Measurements from ENCODE around the gene ATF7.

The ATF7 gene

GRCh38 chr12:53543539-53543938, 82.6 kb downstream of the ATF7 start:
- TF ChIP-seq REST (IDR thresholded peaks at IDR 0.05; ENCODE audit: insufficient replicate concordance, low read depth) (no peak), CTCF (IDR thresholded peaks at IDR 0.05; ENCODE audit: insufficient read depth, low read length) (peak; percentile 48)
- DNase-seq (ENCODE audit: low read depth in 1 of 2, low spot score in 1 of 2): peak; percentile 17 to 56
- Histone ChIP-seq H3K4me3 (replicated peaks; ENCODE audit: insufficient read depth, low read length) (no peak overlapping the region), H3K27me3 (ENCODE audit: insufficient read depth, poor library complexity, severe bottlenecking) (no peaks in the 10 kb centered on the region), H3K27ac (replicated peaks) (no peak overlapping the region)

DNA sequence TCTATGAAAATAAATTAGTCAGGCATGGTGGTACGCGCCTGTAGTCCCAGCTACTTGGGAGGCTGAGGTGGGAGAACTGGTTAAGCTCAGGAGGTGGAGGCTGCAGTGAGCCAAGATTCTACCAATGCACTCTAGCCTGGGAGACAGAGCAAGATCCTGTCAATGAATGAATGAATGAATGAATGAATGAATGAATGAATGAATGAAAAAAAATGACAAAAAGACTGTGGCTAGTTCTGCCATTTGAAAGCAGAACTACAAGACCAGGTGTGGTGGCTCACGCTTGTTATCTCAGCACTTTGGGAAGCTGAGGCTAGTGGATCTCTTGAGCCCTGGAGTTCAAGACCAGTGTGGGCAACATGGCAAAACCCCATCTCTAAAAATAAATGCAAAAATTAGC, 86.7 kb downstream of the ATF7 start:
- no peak for TF ChIP-seq SPI1 (IDR thresholded peaks at IDR 0.05; ENCODE audit: borderline replicate concordance, low read depth)
- no peak for TF ChIP-seq GABPA (IDR thresholded peaks at IDR 0.05; ENCODE audit: low read depth)
- TF ChIP-seq POLR2AphosphoS5 (IDR thresholded peaks at IDR 0.05; ENCODE audit: low read depth): no peak
- no peak for TF ChIP-seq REST (IDR thresholded peaks at IDR 0.05; ENCODE audit: insufficient replicate concordance, low read depth)
- no peak for TF ChIP-seq CTCF (IDR thresholded peaks at IDR 0.05; ENCODE audit: insufficient read depth, low read length)
- no peak for DNase-seq (ENCODE audit: low read depth in 1 of 2, low spot score in 1 of 2)
- Histone ChIP-seq H3K27ac (replicated peaks) (no peak overlapping the region), H3K27me3 (ENCODE audit: insufficient read depth, poor library complexity, severe bottlenecking) (no peaks in the 10 kb centered on the region), H3K4me3 (replicated peaks; ENCODE audit: insufficient read depth, low read length) (no peak overlapping the region)

GRCh38 chr12:53538209-53538689, 87.9 kb downstream of the ATF7 start:
- no peak overlapping the region for H3K27ac ChIP-seq (replicated peaks)
- no peak overlapping the region for H3K4me3 ChIP-seq (replicated peaks; ENCODE audit: insufficient read depth, low read length)
- H3K27me3 ChIP-seq (ENCODE audit: insufficient read depth, poor library complexity, severe bottlenecking): no peaks in the 10 kb centered on the region
- TF ChIP-seq SPI1 (IDR thresholded peaks at IDR 0.05; ENCODE audit: borderline replicate concordance, low read depth) (no peak), POLR2AphosphoS5 (IDR thresholded peaks at IDR 0.05; ENCODE audit: low read depth) (no peak), GABPA (IDR thresholded peaks at IDR 0.05; ENCODE audit: low read depth) (no peak), REST (IDR thresholded peaks at IDR 0.05; ENCODE audit: insufficient replicate concordance, low read depth) (no peak), CTCF (IDR thresholded peaks at IDR 0.05; ENCODE audit: insufficient read depth, low read length) (no peak)
- DNase-seq (ENCODE audit: low read depth in 1 of 2, low spot score in 1 of 2): no peak

Measured in HL-60 (cell line).